H1 (cell line): ENCODE data around the gene KRT84. TPM values are rescaled to one million over a fixed set of nuclear protein-coding genes. Genes with fewer than 3 reads are reported as not detected.

Experiments
- CTCF ChIA-PET: fragments of 300-600 bp; sonication (Branson Sonifier 250); formaldehyde crosslinking; loops from one replicate; lab custom pipeline; 2021; ENCODE audit not compliant: partially characterized antibody; lab: Charles Lee
- POLR2A ChIA-PET: fragments of 300-600 bp; sonication (Branson Sonifier 250); formaldehyde crosslinking; loops from one replicate; lab custom pipeline; 2021; ENCODE audit warnings: inconsistent platforms; ENCODE audit not compliant: partially characterized antibody; lab: Charles Lee
- DNase-seq, 2 experiments: peaks; one replicate each; pipeline versions ENCODE4 v3.0.0 to v3.0.0-alpha.2; 2010 to 2022; ENCODE audit warnings: low spot score in 2 of 2, low read depth in 1 of 2, mixed read lengths in 1 of 2
- FAIRE-seq: peaks from 2 replicates; lab custom pipeline; 2011; peaks lifted over from hg19 to GRCh38; lab: Jason Lieb, UNC
- H2AFZ ChIP-seq: 2 replicates; pipeline ENCODE4 v1.8.1; 2012; ENCODE audit warnings: low read length, inconsistent platforms
- H2AK5ac ChIP-seq: 2 replicates; pipeline ENCODE4 v1.6.1; 2013; ENCODE audit warnings: low read depth, low read length
- H2BK120ac ChIP-seq: replicated peaks from 2 replicates; pipeline ENCODE3; 2013; ENCODE audit warnings: low read depth, low read length, inconsistent platforms
- H2BK12ac ChIP-seq: 2 replicates; pipeline ENCODE4 v1.6.1; 2013; ENCODE audit warnings: low read depth, low read length
- H2BK15ac ChIP-seq: 2 replicates; pipeline ENCODE4 v1.6.1; 2013; ENCODE audit warnings: low read length
- H2BK20ac ChIP-seq: 2 replicates; pipeline ENCODE4 v1.6.1; 2013; ENCODE audit warnings: low read length
- H2BK5ac ChIP-seq: 2 replicates; pipeline ENCODE4 v1.6.1; 2013; ENCODE audit warnings: low read depth, low read length
- H3K14ac ChIP-seq: 2 replicates; pipeline ENCODE4 v1.6.1; 2013; ENCODE audit warnings: inconsistent platforms; ENCODE audit not compliant: insufficient read length
- H3K18ac ChIP-seq: 2 replicates; pipeline ENCODE4 v1.6.1; 2013; ENCODE audit warnings: low read length; ENCODE audit errors: extremely low read depth
- H3K23ac ChIP-seq: 2 replicates; pipeline ENCODE4 v1.6.1; 2013; ENCODE audit warnings: inconsistent platforms; ENCODE audit not compliant: insufficient read length
- H3K23me2 ChIP-seq: 2 replicates; pipeline ENCODE4 v1.6.1; 2013; ENCODE audit warnings: low read depth, low read length
- H3K27ac ChIP-seq: 2 replicates; pipeline ENCODE4 v1.6.1; 2011; ENCODE audit warnings: low read depth, low read length, inconsistent platforms
- H3K27me3 ChIP-seq, 4 experiments: replicated peaks in 1 of 4; 1 replicate in 1 of 4; 2 replicates in 3 of 4; pipeline versions ENCODE4 v1.6.1 to v1.8.1; 2011 to 2013; ENCODE audit warnings: low read length in 3 of 4, mild to moderate bottlenecking in 3 of 4, inconsistent platforms in 2 of 4, mixed read lengths in 2 of 4, moderate library complexity in 1 of 4; ENCODE audit not compliant: control insufficient read depth in 3 of 4, insufficient read depth in 3 of 4; ENCODE audit errors: extremely low read depth in 1 of 4
- H3K36me3 ChIP-seq, 4 experiments: 2 replicates each; pipeline versions ENCODE4 v1.6.1 to v1.8.1; 2011 to 2013; ENCODE audit warnings: mild to moderate bottlenecking in 4 of 4, low read length in 3 of 4, moderate library complexity in 2 of 4, control low read depth in 1 of 4, inconsistent platforms in 1 of 4; ENCODE audit not compliant: insufficient read depth in 4 of 4, control insufficient read depth in 2 of 4
- H3K4ac ChIP-seq: replicated peaks from 2 replicates; pipeline ENCODE3; 2013; ENCODE audit warnings: low read length, low read depth, mixed read lengths, inconsistent platforms; ENCODE audit not compliant: insufficient read length
- H3K4me1 ChIP-seq, 4 experiments: replicated peaks in 1 of 4; 1 replicate in 1 of 4; 2 replicates in 3 of 4; pipeline versions ENCODE4 v1.6.1 to v1.8.1; 2011 to 2013; ENCODE audit warnings: low read length in 3 of 4, inconsistent platforms in 2 of 4, mixed read lengths in 1 of 4; ENCODE audit not compliant: insufficient read depth in 4 of 4, control insufficient read depth in 3 of 4
- H3K4me2 ChIP-seq, 2 experiments: 2 replicates each; pipeline versions ENCODE4 v1.6.1 to v1.8.1; 2011 to 2013; ENCODE audit warnings: low read depth in 2 of 2, low read length in 2 of 2, control low read depth in 1 of 2, inconsistent platforms in 1 of 2, mild to moderate bottlenecking in 1 of 2; ENCODE audit not compliant: insufficient read depth in 1 of 2
- H3K4me3 ChIP-seq, 4 experiments: fragments of 200-600, 300-600 bp in 1 of 4; sonication (generic), shearing (Covaris generic), sonication (Bioruptor Twin) in 1 of 4; 2 replicates each; pipeline versions ENCODE4 v1.5.1 to v1.8.1; 2011 to 2016; ENCODE audit warnings: low read length in 4 of 4, low read depth in 3 of 4, control low read depth in 2 of 4, inconsistent platforms in 2 of 4, mild to moderate bottlenecking in 2 of 4, mixed read lengths in 1 of 4, moderate library complexity in 1 of 4; ENCODE audit not compliant: insufficient read depth in 2 of 4; ENCODE audit errors: extremely low read depth in 1 of 4
- H3K56ac ChIP-seq: replicated peaks from 2 replicates; pipeline ENCODE3; 2013; ENCODE audit warnings: low read depth, mild to moderate bottlenecking, mixed read lengths, low read length, inconsistent platforms; ENCODE audit not compliant: insufficient read length
- H3K79me1 ChIP-seq: 2 replicates; pipeline ENCODE4 v1.6.1; 2013; ENCODE audit warnings: low read depth, low read length, control low read depth
- H3K79me2 ChIP-seq, 2 experiments: 2 replicates each; pipeline versions ENCODE4 v1.6.1 to v1.8.1; 2012 to 2013; ENCODE audit warnings: low read length in 2 of 2, mild to moderate bottlenecking in 2 of 2, inconsistent platforms in 1 of 2; ENCODE audit not compliant: insufficient read depth in 2 of 2, control insufficient read depth in 1 of 2
- H3K9ac ChIP-seq, 4 experiments: replicated peaks in 1 of 4; 1 replicate in 1 of 4; 2 replicates in 3 of 4; pipeline versions ENCODE4 v1.6.1 to v1.8.1; 2011 to 2013; ENCODE audit warnings: low read depth in 3 of 4, low read length in 3 of 4, control low read depth in 2 of 4, mild to moderate bottlenecking in 2 of 4, moderate library complexity in 2 of 4, inconsistent platforms in 1 of 4; ENCODE audit errors: extremely low read depth in 1 of 4
- H3K9me3 ChIP-seq, 2 experiments: 2 replicates each; pipeline versions ENCODE4 v1.6.1 to v1.8.1; 2012 to 2013; ENCODE audit warnings: mild to moderate bottlenecking in 2 of 2, moderate library complexity in 2 of 2, control low read depth in 1 of 2, inconsistent platforms in 1 of 2, low read depth in 1 of 2, low read length in 1 of 2, mixed read lengths in 1 of 2; ENCODE audit not compliant: insufficient read depth in 2 of 2
- H4K20me1 ChIP-seq, 2 experiments: replicated peaks in 1 of 2; 2 replicates each; pipeline versions ENCODE3 to v1.8.1; 2011 to 2013; ENCODE audit warnings: inconsistent platforms in 2 of 2, low read length in 2 of 2, mild to moderate bottlenecking in 1 of 2; ENCODE audit not compliant: insufficient read depth in 2 of 2, control insufficient read depth in 1 of 2
- H4K5ac ChIP-seq: 2 replicates; pipeline ENCODE4 v1.6.1; 2013; ENCODE audit warnings: low read length, low read depth, mixed read lengths, inconsistent platforms; ENCODE audit not compliant: insufficient read length
- H4K8ac ChIP-seq: 2 replicates; pipeline ENCODE4 v1.8.0; 2013; ENCODE audit warnings: mild to moderate bottlenecking, moderate library complexity, low read length, inconsistent platforms; ENCODE audit not compliant: insufficient read depth; ENCODE audit errors: extremely low read depth
- H4K91ac ChIP-seq: replicated peaks from 2 replicates; pipeline ENCODE3; 2013; ENCODE audit warnings: low read length, mixed read lengths, inconsistent platforms; ENCODE audit not compliant: insufficient read length
- BRCA1 ChIP-seq: IDR thresholded peaks from 2 replicates; pipeline ENCODE4 v1.6.1; 2012; ENCODE audit warnings: low read depth, low read length, improper control_type of control experiment
- CTCF ChIP-seq, 3 experiments: IDR thresholded peaks; 1 replicate in 2 of 3; 2 replicates in 1 of 3; pipeline versions ENCODE4 v1.5.1 to v1.6.1; 2011; ENCODE audit warnings: low read length in 3 of 3, mild to moderate bottlenecking in 3 of 3, inconsistent platforms in 2 of 3, low read depth in 1 of 3, moderate library complexity in 1 of 3; ENCODE audit not compliant: insufficient read depth in 1 of 3; ENCODE audit errors: control extremely low read depth in 1 of 3
- EP300 ChIP-seq, 2 experiments: IDR thresholded peaks; 1 replicate in 1 of 2; 2 replicates in 1 of 2; pipeline ENCODE4 v1.6.1; 2011 to 2012; ENCODE audit warnings: low read depth in 2 of 2, low read length in 2 of 2, mild to moderate bottlenecking in 2 of 2, borderline replicate concordance in 1 of 2, inconsistent platforms in 1 of 2, moderate library complexity in 1 of 2
- NANOG ChIP-seq: IDR thresholded peaks from 2 replicates; pipeline ENCODE4 v1.6.1; 2011; ENCODE audit warnings: low read length, low read depth, mild to moderate bottlenecking, inconsistent platforms; ENCODE audit not compliant: insufficient read depth, poor library complexity, severe bottlenecking
- RAD21 ChIP-seq, 2 experiments: IDR thresholded peaks in 1 of 2; conservative IDR thresholded peaks in 1 of 2; 2 replicates each; pipeline ENCODE4 v1.6.1; 2011; ENCODE audit warnings: low read depth in 2 of 2, low read length in 2 of 2, improper control_type of control experiment in 1 of 2, inconsistent platforms in 1 of 2, mild to moderate bottlenecking in 1 of 2, moderate library complexity in 1 of 2
- RBBP5 ChIP-seq: IDR thresholded peaks from 2 replicates; pipeline ENCODE4 v1.7.1; 2012; ENCODE audit warnings: low read depth, mild to moderate bottlenecking, inconsistent platforms, low read length, moderate library complexity, borderline replicate concordance
- RNF2 ChIP-seq: fragments of 200-900, 300-1000 bp; sonication (generic); IDR thresholded peaks from 2 replicates; pipeline ENCODE4 v1.7.1; 2016; ENCODE audit warnings: borderline replicate concordance, low read depth, mild to moderate bottlenecking, antibody characterized with exemption, low read length; ENCODE audit not compliant: poor library complexity, severe bottlenecking; ENCODE audit errors: missing control alignments
- SP4 ChIP-seq: IDR thresholded peaks from 2 replicates; pipeline ENCODE4 v1.6.1; 2012; ENCODE audit warnings: low read length, inconsistent platforms
- TEAD4 ChIP-seq: IDR thresholded peaks from 2 replicates; pipeline ENCODE4 v1.6.1; 2012; ENCODE audit warnings: low read depth, low read length, inconsistent platforms, mixed read lengths
- WGBS, 2 experiments: shearing (Covaris generic) in 1 of 2; methylation state at CpG; one replicate each; pipeline versions ENCODE4 v1.1.6 to v1.1.7; 2013 to 2015; ENCODE audit warnings: low lambda C conversion rate in 2 of 2, mixed read lengths in 2 of 2, inconsistent platforms in 1 of 2, low coverage in 1 of 2, missing lambda C conversion rate in 1 of 2; ENCODE audit not compliant: insufficient replicate concordance in 2 of 2, insufficient coverage in 1 of 2, insufficient read length in 1 of 2; ENCODE audit errors: extremely low coverage in 1 of 2, missing lambda C conversion rate in 1 of 2; 5-methylcytosine and 5-hydroxymethylcytosine counted together
- polyA plus RNA-seq, 7 experiments: library from polyadenylated mRNA; depleted of rRNA in 3 of 7; stranded (reverse) in 5 of 7; unstranded in 2 of 7; fragments of >200 nt in 5 of 7; fragments of 200-250 nt in 2 of 7; gene quantifications; 1 replicate in 5 of 7; 2 replicates in 1 of 7; 4 replicates in 1 of 7; pipeline versions ENCODE4 v1.2.1 to v1.2.3, GENCODE V29; 2011 to 2013; ENCODE audit warnings: missing spikeins in 2 of 7, mixed read lengths in 2 of 7
- total RNA-seq: library from RNA; stranded (reverse); fragmentation: NEBNext Ultra II Directional; extraction: Animal tissue kit (Norgen Biotek cat#: 25700); gene quantifications from 2 replicates; pipeline ENCODE4 v1.2.1, GENCODE V29; 2021

KRT84 gene
- total and polyA plus RNA-seq, 2 of the 8 experiments (the other 6 are each of a cell fraction or from before 2014, with no cell fraction given): not detected

- H3K18ac ChIP-seq: no peak overlapping the region
- no peak overlapping the region for H3K4ac ChIP-seq
- no peaks in the 10 kb centered on the region for H3K23me2 ChIP-seq
- no peak for FAIRE-seq
- H3K23ac ChIP-seq: no peak overlapping the region
- no peaks in the 10 kb centered on the region for H3K4me1 ChIP-seq
- no peak overlapping the region for H3K9ac ChIP-seq
- no peak overlapping the region for H4K91ac ChIP-seq
- H2BK12ac ChIP-seq: no peak overlapping the region
- ChIA-PET POLR2A (no interaction called here), CTCF (interaction anchor here (0.6 to 6.7 kb wide), 48 partner anchors 10 to 546 kb away, joined by 3 to 88 read pairs (median 4); partner anchors contain the start of genes KRT5, KRT80 and KRT84)
- no peaks in the 10 kb centered on the region for H3K79me2 ChIP-seq
- DNase-seq: peak in 1 of 2 experiments; percentile 60
- no peak overlapping the region for H4K5ac ChIP-seq
- 78% methylated on average over 11 of the region's 11 CpGs; no CpG with 5 or more reads in 1 of the 2 experiments for WGBS, 2 experiments
- H3K27me3 ChIP-seq: no peaks in the 10 kb centered on the region
- no peak overlapping the region for H2BK20ac ChIP-seq
- no peaks in the 10 kb centered on the region for H3K36me3 ChIP-seq
- no peak overlapping the region for H3K56ac ChIP-seq
- H3K27ac ChIP-seq: no peak overlapping the region
- H2BK15ac ChIP-seq: no peak overlapping the region
- no peaks in the 10 kb centered on the region for H3K9me3 ChIP-seq
- H3K14ac ChIP-seq: no peak overlapping the region
- no peak overlapping the region for H3K4me3 ChIP-seq
- H2AK5ac ChIP-seq: no peak overlapping the region
- no peak overlapping the region for H4K8ac ChIP-seq
- H4K20me1 ChIP-seq: peaks cover 0 to 2% of the 10 kb centered on the region in 2 experiments
- H2BK120ac ChIP-seq: no peak overlapping the region
- H3K4me2 ChIP-seq: no peak overlapping the region
- no peak overlapping the region for H2AFZ ChIP-seq
- TF ChIP-seq RBBP5 (no peak), NANOG (no peak), RNF2 (no peak), EP300 (IDR thresholded peaks at IDR 0.05; ENCODE audit: borderline replicate concordance in 1 of 2, low read depth in 2 of 2, low read length in 2 of 2) (no peak), BRCA1 (no peak), CTCF (IDR thresholded peaks at IDR 0.05; ENCODE audit: control extremely low read depth in 1 of 3, insufficient read depth in 1 of 3, low read depth in 1 of 3, low read length in 3 of 3) (peak; percentile 52 to 65 (median 57)), RAD21 (IDR thresholded peaks at IDR 0.05 in 1 of 2, conservative IDR thresholded peaks at IDR 0.05 in 1 of 2; ENCODE audit: low read depth in 2 of 2, low read length in 2 of 2) (peak; percentile 23 to 36; a peak in 2 of 4 replicates), TEAD4 (no peak), SP4 (no peak)
- H2BK5ac ChIP-seq: no peak overlapping the region
- H3K79me1 ChIP-seq: no peaks in the 10 kb centered on the region
These were observed 23.2 kb downstream of the KRT84 start for GRCh38 chr12:52362118-52362726.
